IMR-90 (cell line): ENCODE data around the gene FPR3. TPM values are rescaled to one million over a fixed set of nuclear protein-coding genes. Genes with fewer than 3 reads are reported as not detected.

Source experiments
- ATAC-seq: fragments of 200-7000 bp; cut with Tn5 transposase; 2 replicates; pipeline ENCODE4 v1.9.1; 2020; ENCODE audit warnings: low read depth, mild to moderate bottlenecking, moderate library complexity
- BruUV-seq: library from RNA; stranded (reverse); fragments of 400-500 nt; replicated peaks from 2 replicates; lab custom pipeline; 2021; lab: Mats Ljungman, UMichigan
- CTCF ChIA-PET: fragments of 300-600 bp; formaldehyde crosslinking; extraction: SDS; loops from one replicate; lab custom pipeline; 2021; ENCODE audit warnings: antibody characterized with exemption; lab: Yijun Ruan, JAX
- POLR2A ChIA-PET: fragments of 300-600 bp; sonication (Branson Sonifier 250); formaldehyde crosslinking; loops from one replicate; lab custom pipeline; 2022; ENCODE audit warnings: antibody characterized with exemption; ENCODE audit not compliant: unreplicated experiment; lab: Charles Lee
- DNase-seq: peaks from one replicate; pipeline ENCODE4 v3.0.0; 2013
- H2AFZ ChIP-seq: replicated peaks from 2 replicates; pipeline ENCODE3; 2013; ENCODE audit warnings: low read length, mild to moderate bottlenecking; ENCODE audit not compliant: poor library complexity
- H2AK5ac ChIP-seq: 2 replicates; pipeline ENCODE4 v1.6.1; 2013; ENCODE audit warnings: low read depth, low read length, inconsistent platforms
- H2AK9ac ChIP-seq: replicated peaks from 2 replicates; pipeline ENCODE3; 2013; ENCODE audit warnings: mild to moderate bottlenecking, low read depth, low read length, moderate library complexity; ENCODE audit not compliant: poor library complexity
- H2BK120ac ChIP-seq: 2 replicates; pipeline ENCODE4 v1.6.1; 2013; ENCODE audit warnings: low read depth, low read length, inconsistent platforms
- H2BK15ac ChIP-seq: 3 replicates; pipeline ENCODE4 v1.6.1; 2013; ENCODE audit warnings: low read depth, low read length, inconsistent platforms
- H2BK20ac ChIP-seq: 2 replicates; pipeline ENCODE4 v1.6.1; 2013; ENCODE audit warnings: low read depth, mild to moderate bottlenecking, inconsistent platforms, low read length, moderate library complexity
- H2BK5ac ChIP-seq: 2 replicates; pipeline ENCODE4 v1.6.1; 2013; ENCODE audit warnings: mild to moderate bottlenecking, low read depth, low read length, inconsistent platforms; ENCODE audit not compliant: poor library complexity, severe bottlenecking
- H3K14ac ChIP-seq: replicated peaks from 2 replicates; pipeline ENCODE4 v1.6.1; 2013; ENCODE audit warnings: low read depth, low read length, inconsistent platforms
- H3K18ac ChIP-seq: 2 replicates; pipeline ENCODE4 v1.6.1; 2013; ENCODE audit warnings: low read depth, low read length, control low read depth
- H3K23ac ChIP-seq: 2 replicates; pipeline ENCODE4 v1.6.1; 2013; ENCODE audit warnings: low read depth, low read length, inconsistent platforms
- H3K27ac ChIP-seq: 2 replicates; pipeline ENCODE4 v1.5.1; 2013; ENCODE audit warnings: mild to moderate bottlenecking, control low read depth, low read length; ENCODE audit not compliant: insufficient read depth
- H3K27me3 ChIP-seq: 2 replicates; pipeline ENCODE4 v1.6.1; 2013; ENCODE audit warnings: low read length; ENCODE audit not compliant: control insufficient read depth, insufficient read depth
- H3K36me3 ChIP-seq: 2 replicates; pipeline ENCODE4 v1.6.1; 2013; ENCODE audit warnings: low read length, mixed read lengths; ENCODE audit not compliant: control insufficient read depth, insufficient read depth
- H3K4ac ChIP-seq: 2 replicates; pipeline ENCODE4 v1.6.1; 2013; ENCODE audit warnings: low read depth, low read length, inconsistent platforms
- H3K4me1 ChIP-seq: 2 replicates; pipeline ENCODE4 v1.6.1; 2013; ENCODE audit warnings: low read length, mixed read lengths; ENCODE audit not compliant: control insufficient read depth, insufficient read depth
- H3K4me2 ChIP-seq: 2 replicates; pipeline ENCODE4 v1.6.1; 2013; ENCODE audit warnings: low read depth, mild to moderate bottlenecking, control low read depth, low read length, moderate library complexity
- H3K4me3 ChIP-seq: 2 replicates; pipeline ENCODE4 v1.5.1; 2013; ENCODE audit warnings: low read depth, mild to moderate bottlenecking, control low read depth, low read length, moderate library complexity; ENCODE audit not compliant: insufficient read depth
- H3K56ac ChIP-seq: 2 replicates; pipeline ENCODE4 v1.6.1; 2013; ENCODE audit warnings: low read length, inconsistent platforms; ENCODE audit not compliant: insufficient read depth; ENCODE audit errors: extremely low read depth
- H3K79me1 ChIP-seq, 2 experiments: 2 replicates each; pipeline ENCODE4 v1.6.1; 2013; ENCODE audit warnings: low read length in 2 of 2, inconsistent platforms in 1 of 2, low read depth in 1 of 2
- H3K9ac ChIP-seq: 2 replicates; pipeline ENCODE4 v1.6.1; 2013; ENCODE audit warnings: low read depth, low read length, control low read depth
- H3K9me1 ChIP-seq: 2 replicates; pipeline ENCODE4 v1.6.1; 2013; ENCODE audit warnings: low read length, inconsistent platforms; ENCODE audit not compliant: insufficient read depth
- H3K9me3 ChIP-seq: 2 replicates; pipeline ENCODE4 v1.6.1; 2013; ENCODE audit warnings: low read length; ENCODE audit not compliant: control insufficient read depth, insufficient read depth
- H4K20me1 ChIP-seq: 2 replicates; pipeline ENCODE4 v1.6.1; 2013; ENCODE audit warnings: low read length, inconsistent platforms; ENCODE audit not compliant: insufficient read depth
- H4K5ac ChIP-seq: 2 replicates; pipeline ENCODE4 v1.6.1; 2013; ENCODE audit warnings: mild to moderate bottlenecking, low read depth, low read length, control low read depth
- H4K8ac ChIP-seq, 2 experiments: 2 replicates each; pipeline ENCODE4 v1.6.1; 2013; ENCODE audit warnings: low read depth in 2 of 2, low read length in 2 of 2, control low read depth in 1 of 2, inconsistent platforms in 1 of 2
- H4K91ac ChIP-seq: 2 replicates; pipeline ENCODE4 v1.6.1; 2013; ENCODE audit warnings: low read depth, low read length, inconsistent platforms; ENCODE audit not compliant: insufficient read depth
- BHLHE40 ChIP-seq: fragments of 150-350 bp; IDR thresholded peaks from 2 replicates; pipeline ENCODE4 v1.6.1; 2016; ENCODE audit warnings: mild to moderate bottlenecking, low read depth, low read length
- CEBPB ChIP-seq: IDR thresholded peaks from 2 replicates; pipeline ENCODE4 v1.6.1; 2012; ENCODE audit warnings: low read depth, low read length, improper control_type of control experiment
- CHD1 ChIP-seq: IDR thresholded peaks from 2 replicates; pipeline ENCODE4 v1.6.1; 2012; ENCODE audit warnings: low read depth, low read length, improper control_type of control experiment
- CTCF ChIP-seq: conservative IDR thresholded peaks from 2 replicates; pipeline ENCODE4 v1.5.1; 2012; ENCODE audit warnings: mild to moderate bottlenecking, low read depth, low read length, improper control_type of control experiment
- ELK1 ChIP-seq: fragments of 150-350 bp; IDR thresholded peaks from 2 replicates; pipeline ENCODE4 v1.6.1; 2016; ENCODE audit warnings: low read depth, mild to moderate bottlenecking, low read length, moderate library complexity, borderline replicate concordance
- FOS ChIP-seq: fragments of 150-350 bp; IDR thresholded peaks from 2 replicates; pipeline ENCODE4 v1.6.1; 2016; ENCODE audit warnings: low read depth, low read length
- MAFK ChIP-seq: IDR thresholded peaks from 2 replicates; pipeline ENCODE4 v1.6.1; 2012; ENCODE audit warnings: low read depth, low read length, improper control_type of control experiment
- MAZ ChIP-seq: IDR thresholded peaks from 2 replicates; pipeline ENCODE4 v1.6.1; 2012; ENCODE audit warnings: low read depth, mild to moderate bottlenecking, low read length, improper control_type of control experiment, moderate library complexity, borderline replicate concordance
- MXI1 ChIP-seq: IDR thresholded peaks from 2 replicates; pipeline ENCODE4 v1.6.1; 2012; ENCODE audit warnings: low read depth, mild to moderate bottlenecking, low read length, moderate library complexity, borderline replicate concordance
- NFE2L2 ChIP-seq: fragments of 150-350 bp; IDR thresholded peaks from 2 replicates; pipeline ENCODE4 v1.6.1; 2016; ENCODE audit warnings: low read depth, mild to moderate bottlenecking, low read length
- POLR2A ChIP-seq: IDR thresholded peaks from 2 replicates; pipeline ENCODE4 v1.6.1; 2012; ENCODE audit warnings: mild to moderate bottlenecking, low read depth, low read length
- RAD21 ChIP-seq: IDR thresholded peaks from 2 replicates; pipeline ENCODE4 v1.6.1; 2012; ENCODE audit warnings: low read length, improper control_type of control experiment
- RCOR1 ChIP-seq: IDR thresholded peaks from 2 replicates; pipeline ENCODE4 v1.6.1; 2012; ENCODE audit warnings: mild to moderate bottlenecking, low read length, improper control_type of control experiment; ENCODE audit not compliant: insufficient replicate concordance
- RFX5 ChIP-seq: IDR thresholded peaks from 2 replicates; pipeline ENCODE4 v1.8.0; 2012; ENCODE audit warnings: low read depth, mild to moderate bottlenecking, low read length, moderate library complexity
- SMC3 ChIP-seq: fragments of 150-350 bp; IDR thresholded peaks from 2 replicates; pipeline ENCODE4 v1.6.1; 2016; ENCODE audit warnings: low read depth, mild to moderate bottlenecking, antibody characterized with exemption, low read length, moderate library complexity
- USF2 ChIP-seq: fragments of 150-350 bp; IDR thresholded peaks from 2 replicates; pipeline ENCODE4 v1.6.1; 2017; ENCODE audit warnings: mild to moderate bottlenecking, antibody characterized with exemption, low read length, low read depth
- WGBS, 2 experiments: methylation state at CpG; one replicate each; pipeline versions ENCODE4 v1.1.5 to v1.1.7; 2013; ENCODE audit warnings: missing lambda C conversion rate in 2 of 2; ENCODE audit not compliant: insufficient read length in 1 of 2; ENCODE audit errors: extremely low coverage in 2 of 2; 5-methylcytosine and 5-hydroxymethylcytosine counted together
- dilution Hi-C: fragments of 300-500 bp; cut with HindIII; formaldehyde crosslinking; loops from one replicate; pipeline ENCODE4 v1.14.3; 2018; ENCODE audit warnings: low sequenced_read_pairs; ENCODE audit not compliant: unreplicated experiment
- in situ Hi-C: fragments of 300-500 bp; cut with MboI; formaldehyde crosslinking; loops from 3 replicates; pipeline ENCODE4 v1.14.3; 2019; ENCODE audit warnings: low sequenced_read_pairs, inconsistent platforms, mixed read lengths
- intact Hi-C: fragments of 100-400 bp; cut with micrococcal nuclease; formaldehyde crosslinking; loops from 2 replicates; pipeline ENCODE4 v1.10.0; 2022
- polyA plus RNA-seq, 3 experiments: library from polyadenylated mRNA; depleted of rRNA; stranded (reverse); fragments of >200 nt; gene quantifications; 2 replicates each; pipeline ENCODE4 v1.2.3, GENCODE V29; 2012; ENCODE audit warnings: low replicate concordance in 1 of 3
- total RNA-seq: library from RNA; depleted of rRNA; stranded (reverse); fragments of >200 nt; gene quantifications from 2 replicates; pipeline ENCODE4 v1.2.3, GENCODE V29; 2012

The FPR3 gene
- total and polyA plus RNA-seq, 2 of the 4 experiments (the other 2 are of a cell fraction), result not detected

- no peaks in the 10 kb centered on the region for H3K79me1 ChIP-seq
- no TSS peak for BruUV-seq
- H3K4me3 ChIP-seq, result no peak overlapping the region
- no peak overlapping the region for H3K4me2 ChIP-seq
- ChIA-PET CTCF (no interaction called here), POLR2A (no interaction called here)
- dilution Hi-C loops, result no loop called here
- no CpG with 5 or more reads among the region's 2 CpGs for WGBS, 2 experiments
- H3K9me3 ChIP-seq, result no peaks in the 10 kb centered on the region
- no peak overlapping the region for H3K27ac ChIP-seq
- H2BK15ac ChIP-seq, result no peak overlapping the region
- in situ Hi-C loops, result no loop called here
- no peak overlapping the region for H3K23ac ChIP-seq
- H2AK9ac ChIP-seq, result no peak overlapping the region
- H3K4me1 ChIP-seq, result no peaks in the 10 kb centered on the region; the same call in 1 of the 2 replicates
- TF ChIP-seq USF2 (no peak), RFX5 (no peak), FOS (no peak), ELK1 (no peak), POLR2A (no peak), MAZ (no peak), CTCF (no peak), RAD21 (no peak), RCOR1 (no peak), SMC3 (no peak), CHD1 (no peak), NFE2L2 (no peak), CEBPB (no peak), MXI1 (no peak), BHLHE40 (no peak), MAFK (no peak)
- no peak overlapping the region for H2AK5ac ChIP-seq
- H3K18ac ChIP-seq, result no peak overlapping the region
- no peak for DNase-seq
- no peaks in the 10 kb centered on the region for H3K27me3 ChIP-seq
- no peak overlapping the region for H4K5ac ChIP-seq
- no peak overlapping the region for H3K14ac ChIP-seq
- H3K36me3 ChIP-seq, result no peaks in the 10 kb centered on the region
- no peak for ATAC-seq
- H3K9ac ChIP-seq, result no peak overlapping the region
- H2BK120ac ChIP-seq, result no peak overlapping the region
- H4K91ac ChIP-seq, result no peak overlapping the region
- no peak overlapping the region for H3K4ac ChIP-seq
- H2BK5ac ChIP-seq, result no peak overlapping the region
- no peak overlapping the region for H2AFZ ChIP-seq
- no peak overlapping the region for H2BK20ac ChIP-seq
- H3K9me1 ChIP-seq, result no peaks in the 10 kb centered on the region
- no peak overlapping the region for H3K56ac ChIP-seq
- intact Hi-C loops, result no loop called here
- no peaks in the 10 kb centered on the region for H4K20me1 ChIP-seq
- no peak overlapping the region for H4K8ac ChIP-seq
These were observed 13.0 kb downstream of the FPR3 start for GRCh38 chr19:51807925-51808324.
